MM.1S (cell line): ENCODE results near the gene CDC14A.

Source experiments
- DNase-seq: peaks from one replicate; pipeline ENCODE4 v3.0.0-alpha.2; 2015
- H2AFZ ChIP-seq: fragments of 300-600 bp; sonication (generic); 2 replicates; pipeline ENCODE4 v1.6.0; 2016; ENCODE audit warnings: antibody characterized with exemption, low read length
- H3F3A ChIP-seq: fragments of 300-600 bp; sonication (generic); 2 replicates; pipeline ENCODE4 v1.6.1; 2016; ENCODE audit warnings: mild to moderate bottlenecking, antibody characterized with exemption, low read length, moderate library complexity, mixed read lengths; ENCODE audit not compliant: insufficient read depth
- H3K27ac ChIP-seq: fragments of 300-600 bp; sonication (generic); 2 replicates; pipeline ENCODE4 v1.5.1; 2016; ENCODE audit warnings: mild to moderate bottlenecking, low read length
- H3K27me3 ChIP-seq: fragments of 300-600 bp; sonication (generic); replicated peaks from 2 replicates; pipeline ENCODE4 v1.6.0; 2016; ENCODE audit warnings: low read length; ENCODE audit not compliant: insufficient read depth
- H3K36me3 ChIP-seq: fragments of 300-600 bp; sonication (generic); replicated peaks from 2 replicates; pipeline ENCODE4 v1.6.1; 2016; ENCODE audit warnings: mild to moderate bottlenecking, low read length, mixed read lengths; ENCODE audit not compliant: insufficient read depth
- H3K4me1 ChIP-seq: fragments of 300-600 bp; sonication (generic); 2 replicates; pipeline ENCODE4 v1.6.1; 2016; ENCODE audit warnings: low read length, mixed read lengths
- H3K4me2 ChIP-seq: fragments of 300-600 bp; sonication (generic); 2 replicates; pipeline ENCODE4 v1.6.0; 2016; ENCODE audit warnings: low read depth, low read length
- H3K4me3 ChIP-seq: fragments of 300-600 bp; sonication (generic); 2 replicates; pipeline ENCODE4 v1.5.1; 2016; ENCODE audit warnings: low read length, mixed read lengths
- H3K79me2 ChIP-seq: fragments of 300-600 bp; sonication (generic); 2 replicates; pipeline ENCODE4 v1.6.1; 2016; ENCODE audit warnings: mixed run types, low read length, mixed read lengths
- H3K9ac ChIP-seq: fragments of 300-600 bp; sonication (generic); 2 replicates; pipeline ENCODE4 v1.6.1; 2016; ENCODE audit warnings: low read length, mixed read lengths
- H3K9me2 ChIP-seq: fragments of 300-600 bp; sonication (generic); replicated peaks from 2 replicates; pipeline ENCODE4 v1.6.1; 2016; ENCODE audit warnings: mild to moderate bottlenecking, low read length, mixed read lengths; ENCODE audit not compliant: insufficient read depth
- H3K9me3 ChIP-seq: fragments of 300-600 bp; sonication (generic); replicated peaks from 2 replicates; pipeline ENCODE4 v1.6.1; 2016; ENCODE audit warnings: mild to moderate bottlenecking, low read length, mixed read lengths; ENCODE audit not compliant: insufficient read depth
- H4K20me1 ChIP-seq: fragments of 300-600 bp; sonication (generic); 2 replicates; pipeline ENCODE4 v1.6.1; 2016; ENCODE audit warnings: mild to moderate bottlenecking, low read length, moderate library complexity, mixed read lengths; ENCODE audit not compliant: insufficient read depth
- EZH2 ChIP-seq: fragments of 300-600 bp; sonication (generic); optimal IDR thresholded peaks from 2 replicates; pipeline ENCODE3; 2017; ENCODE audit warnings: low read depth, mild to moderate bottlenecking, antibody characterized with exemption, low read length, mixed read lengths
- EZH2phosphoT487 ChIP-seq: fragments of 300-600 bp; sonication (generic); IDR thresholded peaks from 2 replicates; pipeline ENCODE4 v1.6.1; 2018; ENCODE audit warnings: antibody characterized with exemption, low read length
- TF ChIP-seq, protein P1 (sequence below): fragments of 300-600 bp; sonication (generic); IDR thresholded peaks from 2 replicates; pipeline ENCODE4 v1.5.1; 2016; ENCODE audit warnings: antibody characterized with exemption, low read length, mixed read lengths

CDC14A gene

DNA sequence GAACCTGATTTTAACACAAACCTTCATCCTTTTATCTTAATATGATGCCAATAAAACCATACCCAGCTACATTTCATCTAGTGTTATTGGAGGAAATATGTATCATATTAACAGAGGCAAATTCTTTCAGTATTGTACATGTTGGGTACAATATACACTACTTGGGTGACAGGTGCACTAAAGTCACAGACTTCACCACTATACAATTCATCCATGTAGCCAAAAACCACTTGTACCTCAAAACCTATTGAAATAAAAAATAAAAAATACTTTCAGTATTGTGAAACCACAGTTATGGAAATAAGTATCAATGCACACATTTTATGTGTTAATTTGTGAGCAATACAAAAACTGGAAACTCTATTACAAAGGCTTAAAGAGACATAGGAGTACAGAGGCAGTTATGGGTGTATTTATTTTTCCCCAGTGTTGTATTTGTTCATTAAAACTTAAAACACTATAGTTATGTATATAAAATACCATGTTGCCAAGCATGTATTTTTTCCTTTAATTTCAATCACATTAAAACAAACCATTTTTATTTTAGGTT, 160.6 kb downstream of the CDC14A start:
- Histone ChIP-seq H3K4me2 (no peak overlapping the region), H3K4me1 (no peaks in the 10 kb centered on the region), H3F3A (no peaks in the 10 kb centered on the region), H3K27me3 (no peaks in the 10 kb centered on the region), H3K9me3 (no peaks in the 10 kb centered on the region), H4K20me1 (no peaks in the 10 kb centered on the region), H3K9me2 (no peaks in the 10 kb centered on the region), H3K27ac (no peak overlapping the region), H2AFZ (no peak overlapping the region), H3K9ac (no peak overlapping the region), H3K79me2 (no peaks in the 10 kb centered on the region), H3K4me3 (no peak overlapping the region), H3K36me3 (no peaks in the 10 kb centered on the region)
- TF ChIP-seq EZH2phosphoT487 (no peak), EZH2 (no peak)
- TF ChIP-seq, protein P1, sequence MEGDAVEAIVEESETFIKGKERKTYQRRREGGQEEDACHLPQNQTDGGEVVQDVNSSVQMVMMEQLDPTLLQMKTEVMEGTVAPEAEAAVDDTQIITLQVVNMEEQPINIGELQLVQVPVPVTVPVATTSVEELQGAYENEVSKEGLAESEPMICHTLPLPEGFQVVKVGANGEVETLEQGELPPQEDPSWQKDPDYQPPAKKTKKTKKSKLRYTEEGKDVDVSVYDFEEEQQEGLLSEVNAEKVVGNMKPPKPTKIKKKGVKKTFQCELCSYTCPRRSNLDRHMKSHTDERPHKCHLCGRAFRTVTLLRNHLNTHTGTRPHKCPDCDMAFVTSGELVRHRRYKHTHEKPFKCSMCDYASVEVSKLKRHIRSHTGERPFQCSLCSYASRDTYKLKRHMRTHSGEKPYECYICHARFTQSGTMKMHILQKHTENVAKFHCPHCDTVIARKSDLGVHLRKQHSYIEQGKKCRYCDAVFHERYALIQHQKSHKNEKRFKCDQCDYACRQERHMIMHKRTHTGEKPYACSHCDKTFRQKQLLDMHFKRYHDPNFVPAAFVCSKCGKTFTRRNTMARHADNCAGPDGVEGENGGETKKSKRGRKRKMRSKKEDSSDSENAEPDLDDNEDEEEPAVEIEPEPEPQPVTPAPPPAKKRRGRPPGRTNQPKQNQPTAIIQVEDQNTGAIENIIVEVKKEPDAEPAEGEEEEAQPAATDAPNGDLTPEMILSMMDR, result no peak
- DNase-seq, result no peak

DNA sequence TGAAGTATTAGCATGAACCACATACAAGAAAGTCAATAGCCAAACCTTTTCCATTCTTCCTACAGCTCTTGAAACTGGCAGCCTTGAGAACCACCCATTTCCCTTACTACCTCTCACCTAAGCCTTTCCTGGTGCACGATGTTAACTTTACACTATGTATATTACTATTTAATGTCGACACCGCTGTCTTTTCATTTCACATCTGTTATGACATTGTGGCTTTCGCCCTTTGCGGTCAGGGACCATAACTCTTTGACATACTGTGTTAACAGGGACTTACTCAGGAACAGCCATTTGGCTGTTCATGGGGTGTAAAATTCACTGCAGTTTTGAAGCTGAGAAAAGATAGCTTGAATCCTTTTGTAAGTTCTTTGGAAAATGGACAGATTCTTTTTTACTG, 164.6 kb downstream of the CDC14A start:
- H3K79me2 ChIP-seq, result no peaks in the 10 kb centered on the region
- H4K20me1 ChIP-seq, result no peaks in the 10 kb centered on the region
- H3K9me2 ChIP-seq, result no peaks in the 10 kb centered on the region
- no peak overlapping the region for H3K27ac ChIP-seq
- TF ChIP-seq, protein P1, result no peak
- no peak for TF ChIP-seq EZH2phosphoT487
- no peak for TF ChIP-seq EZH2
- H3K4me2 ChIP-seq, result no peak overlapping the region
- no peak overlapping the region for H3K4me3 ChIP-seq
- no peaks in the 10 kb centered on the region for H3K36me3 ChIP-seq
- DNase-seq, result no peak
- H3K9ac ChIP-seq, result no peak overlapping the region
- H3K4me1 ChIP-seq, result no peaks in the 10 kb centered on the region
- no peaks in the 10 kb centered on the region for H3K9me3 ChIP-seq
- H2AFZ ChIP-seq, result no peak overlapping the region
- H3F3A ChIP-seq, result no peaks in the 10 kb centered on the region
- H3K27me3 ChIP-seq, result no peaks in the 10 kb centered on the region

DNA sequence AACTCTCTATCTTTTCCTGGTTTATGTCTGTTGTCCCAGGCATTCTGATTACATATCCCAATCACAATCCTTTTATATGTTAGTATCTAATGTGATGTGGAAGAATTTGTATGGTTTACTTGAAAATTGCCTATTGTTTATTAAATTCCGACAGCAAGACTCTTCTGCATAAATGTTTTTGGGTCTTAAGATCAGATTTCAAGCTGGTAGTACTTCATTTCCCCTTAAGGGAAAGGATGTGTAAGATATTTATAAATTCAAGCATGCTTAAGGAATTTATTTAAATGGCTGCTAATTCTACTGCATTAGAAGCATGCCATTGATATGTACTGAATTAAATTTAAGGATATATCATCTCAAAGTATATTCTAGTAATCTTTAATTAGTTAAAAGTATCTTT, 165.2 kb downstream of the CDC14A start:
- no peaks in the 10 kb centered on the region for H3K36me3 ChIP-seq
- H3K9ac ChIP-seq, result no peak overlapping the region
- no peak overlapping the region for H2AFZ ChIP-seq
- no peaks in the 10 kb centered on the region for H3F3A ChIP-seq
- H3K4me3 ChIP-seq, result no peak overlapping the region
- H3K4me2 ChIP-seq, result no peak overlapping the region
- TF ChIP-seq, protein P1, result no peak
- TF ChIP-seq EZH2phosphoT487, result no peak
- TF ChIP-seq EZH2, result no peak
- H3K9me2 ChIP-seq, result no peaks in the 10 kb centered on the region
- no peaks in the 10 kb centered on the region for H3K79me2 ChIP-seq
- no peaks in the 10 kb centered on the region for H3K9me3 ChIP-seq
- H3K4me1 ChIP-seq, result peaks cover 4% of the 10 kb centered on the region; the same call in 1 of the 2 replicates
- DNase-seq, result no peak
- no peaks in the 10 kb centered on the region for H3K27me3 ChIP-seq
- H3K27ac ChIP-seq, result no peak overlapping the region
- H4K20me1 ChIP-seq, result no peaks in the 10 kb centered on the region
